Neuron (in vitro differentiated cells): ENCODE measurements around the gene NRK.
"Not testable (repeated sequence)": the region's sequence is repeated elsewhere in the genome, so short reads cannot be mapped to it uniquely, and the experiment has no call there.

Experiments
- H2AFZ ChIP-seq: one replicate; pipeline ENCODE4 v1.6.1; 2013; ENCODE audit warnings: low read depth, mild to moderate bottlenecking, inconsistent platforms, low read length, moderate library complexity
- H3K27me3 ChIP-seq: one replicate; pipeline ENCODE4 v1.6.1; 2013; ENCODE audit warnings: low read length; ENCODE audit not compliant: insufficient read depth
- H3K36me3 ChIP-seq: one replicate; pipeline ENCODE4 v1.6.1; 2013; ENCODE audit warnings: low read length; ENCODE audit not compliant: insufficient read depth
- H3K4me1 ChIP-seq: one replicate; pipeline ENCODE4 v1.6.1; 2013; ENCODE audit warnings: low read length; ENCODE audit not compliant: insufficient read depth
- H3K4me3 ChIP-seq: 2 replicates; pipeline ENCODE4 v1.5.1; 2013; ENCODE audit warnings: mild to moderate bottlenecking, low read length, moderate library complexity
- H3K9me3 ChIP-seq: one replicate; pipeline ENCODE4 v1.6.1; 2013; ENCODE audit warnings: low read length

NRK gene

GRCh38 chrX:105845631-105846030, 23.3 kb downstream of the NRK start:
- H2AFZ ChIP-seq = no peak overlapping the region
- H3K4me3 ChIP-seq = no peak overlapping the region
- no peaks in the 10 kb centered on the region for H3K36me3 ChIP-seq
- H3K27me3 ChIP-seq = peaks cover 6% of the 10 kb centered on the region
- no peaks in the 10 kb centered on the region for H3K9me3 ChIP-seq
- H3K4me1 ChIP-seq = no peaks in the 10 kb centered on the region

GRCh38 chrX:105850100-105850499, 27.8 kb downstream of the NRK start:
- H3K4me3 ChIP-seq, H3K9me3 ChIP-seq, H3K36me3 ChIP-seq, H2AFZ ChIP-seq, H3K4me1 ChIP-seq: not testable (repeated sequence)
- H3K27me3 ChIP-seq = peaks cover 11% of the 10 kb centered on the region

DNA sequence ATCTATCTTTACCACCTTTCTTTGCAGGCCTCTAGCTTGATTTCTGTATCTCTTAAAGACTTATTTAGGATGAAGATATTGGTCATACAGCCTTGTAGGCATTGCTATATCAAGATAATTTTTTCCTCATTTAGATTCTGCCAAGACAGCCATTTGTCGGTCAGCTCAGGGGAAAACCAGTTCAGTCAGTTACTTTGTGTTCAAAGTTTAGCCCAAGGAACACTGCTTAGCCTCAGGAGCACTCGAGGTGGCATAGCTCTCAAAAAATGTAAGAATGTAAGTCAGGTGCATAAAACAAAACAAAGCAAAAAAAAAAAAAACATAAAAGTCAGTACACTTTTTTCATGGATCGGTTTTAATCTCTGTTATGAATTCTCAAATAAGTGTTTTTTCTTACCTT, 43.4 kb downstream of the NRK start:
- Histone ChIP-seq H3K36me3 (no peaks in the 10 kb centered on the region), H3K9me3 (no peaks in the 10 kb centered on the region), H3K27me3 (no peaks in the 10 kb centered on the region), H3K4me3 (no peak overlapping the region), H2AFZ (no peak overlapping the region), H3K4me1 (no peaks in the 10 kb centered on the region)

GRCh38 chrX:105869701-105870100, 47.4 kb downstream of the NRK start:
- H3K4me1 ChIP-seq = no peaks in the 10 kb centered on the region
- H3K4me3 ChIP-seq = no peak overlapping the region
- no peak overlapping the region for H2AFZ ChIP-seq
- no peaks in the 10 kb centered on the region for H3K9me3 ChIP-seq
- no peaks in the 10 kb centered on the region for H3K27me3 ChIP-seq
- H3K36me3 ChIP-seq = no peaks in the 10 kb centered on the region

DNA sequence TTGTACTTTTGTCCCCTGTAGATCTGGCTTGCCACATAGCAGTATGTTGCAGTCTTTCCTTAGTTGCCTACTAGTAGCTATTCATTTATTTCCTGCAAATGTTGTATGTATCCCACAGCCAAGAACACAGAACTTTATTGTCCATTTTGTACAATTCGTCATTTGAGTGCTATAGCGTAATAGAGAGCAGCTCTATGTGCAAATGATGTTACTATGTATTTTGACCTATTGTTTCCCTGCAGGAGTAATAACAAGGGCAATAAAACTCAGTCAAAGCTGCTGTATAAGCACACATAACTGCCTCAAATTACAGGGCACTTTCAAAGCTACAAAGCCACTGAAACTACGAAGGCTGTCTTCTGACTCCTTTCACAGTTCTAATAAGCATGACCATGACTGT, 48.1 kb downstream of the NRK start:
- H3K4me3 ChIP-seq = no peak overlapping the region
- H2AFZ ChIP-seq = no peak overlapping the region
- no peaks in the 10 kb centered on the region for H3K27me3 ChIP-seq
- H3K9me3 ChIP-seq = no peaks in the 10 kb centered on the region
- H3K36me3 ChIP-seq = no peaks in the 10 kb centered on the region
- H3K4me1 ChIP-seq = no peaks in the 10 kb centered on the region

DNA sequence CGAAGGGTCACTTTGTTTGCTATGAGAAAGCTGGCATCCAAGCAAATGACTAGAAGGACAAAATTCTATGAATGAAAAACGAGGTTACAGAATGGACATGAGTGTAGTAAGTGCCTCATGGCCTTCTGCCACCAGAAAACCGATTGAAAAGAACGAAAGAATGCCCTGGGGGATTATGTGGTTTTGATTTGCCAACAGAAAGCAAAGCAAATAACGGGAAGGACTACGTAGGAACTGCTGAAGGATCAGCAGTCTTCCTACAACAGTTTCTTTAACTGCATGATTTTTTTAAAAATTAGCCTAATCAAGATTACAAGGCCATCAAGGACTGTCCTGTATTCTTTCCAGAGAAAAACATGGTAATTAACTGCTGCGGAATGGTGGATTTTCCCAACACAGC, 50.6 kb downstream of the NRK start:
- no peaks in the 10 kb centered on the region for H3K36me3 ChIP-seq
- H2AFZ ChIP-seq = no peak overlapping the region
- H3K4me1 ChIP-seq = no peaks in the 10 kb centered on the region
- H3K4me3 ChIP-seq = no peak overlapping the region
- H3K9me3 ChIP-seq = no peaks in the 10 kb centered on the region
- H3K27me3 ChIP-seq = no peaks in the 10 kb centered on the region

DNA sequence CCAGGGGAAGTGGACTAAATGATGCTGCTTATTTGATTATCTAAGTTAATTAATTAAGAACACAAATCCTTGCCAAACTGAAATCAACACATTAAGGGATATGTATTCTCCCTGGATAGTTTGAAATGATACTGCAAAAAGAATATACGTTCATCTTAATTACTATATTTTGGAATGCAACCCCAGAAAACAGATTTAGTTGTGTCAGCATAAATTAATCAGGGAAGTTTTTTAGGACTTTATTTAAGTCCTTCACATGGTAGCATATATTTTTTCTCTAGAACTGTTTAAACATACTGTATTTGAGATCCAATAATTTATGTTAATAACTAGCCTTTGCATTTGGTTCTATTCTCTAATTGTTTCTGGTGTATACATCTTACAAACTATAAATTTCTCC, 52.5 kb downstream of the NRK start:
- no peaks in the 10 kb centered on the region for H3K27me3 ChIP-seq
- no peaks in the 10 kb centered on the region for H3K9me3 ChIP-seq
- H3K4me3 ChIP-seq = no peak overlapping the region

GRCh38 chrX:105876658-105877057, 54.3 kb downstream of the NRK start:
- Histone ChIP-seq H2AFZ (no peak overlapping the region), H3K27me3 (peaks cover 2% of the 10 kb centered on the region), H3K4me1 (no peaks in the 10 kb centered on the region), H3K36me3 (no peaks in the 10 kb centered on the region), H3K4me3 (no peak overlapping the region), H3K9me3 (no peaks in the 10 kb centered on the region)

More for the DNA sequence above, 52.5 kb downstream of the NRK start:
- no peak overlapping the region for H2AFZ ChIP-seq
- H3K36me3 ChIP-seq = no peaks in the 10 kb centered on the region
- no peaks in the 10 kb centered on the region for H3K4me1 ChIP-seq

- H2AFZ ChIP-seq = no peak overlapping the region
- H3K27me3 ChIP-seq = peaks cover 2% of the 10 kb centered on the region
- H3K4me1 ChIP-seq = no peaks in the 10 kb centered on the region
- no peaks in the 10 kb centered on the region for H3K9me3 ChIP-seq
- H3K4me3 ChIP-seq = no peak overlapping the region
- H3K36me3 ChIP-seq = no peaks in the 10 kb centered on the region
These were observed 58.2 kb downstream of the NRK start for GRCh38 chrX:105880491-105880890.

DNA sequence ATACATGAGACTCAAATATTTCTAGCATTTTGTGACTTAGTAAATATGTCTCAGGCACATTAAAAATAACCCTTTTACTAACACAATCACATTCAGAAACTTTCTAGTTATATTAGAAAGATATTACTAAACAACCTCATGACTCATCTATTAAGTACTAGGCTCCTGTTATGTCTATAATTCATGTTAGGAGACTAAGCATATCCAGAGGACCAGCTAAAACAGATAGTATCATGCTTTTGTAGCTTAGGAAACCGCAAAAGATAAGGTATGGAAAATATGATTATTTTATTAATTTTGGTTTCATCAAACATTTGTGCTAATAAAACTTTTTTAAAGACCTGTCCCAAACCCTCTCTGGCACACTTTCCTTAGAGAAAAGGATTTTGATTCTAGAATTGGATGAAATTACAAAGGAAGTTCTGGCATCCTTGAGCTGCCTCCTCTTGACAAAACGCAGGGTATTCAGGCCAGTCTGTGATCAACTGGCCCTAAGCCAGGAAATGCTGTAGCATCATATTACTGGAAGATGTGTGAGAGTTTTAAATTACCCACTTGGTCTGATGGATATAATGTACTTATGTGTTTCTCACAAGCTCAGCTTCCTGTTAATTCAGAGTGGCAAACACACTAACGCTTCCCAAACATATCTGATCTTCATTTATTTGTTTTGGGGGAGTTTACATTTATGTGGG, 60.4 kb downstream of the NRK start:
- Histone ChIP-seq H3K27me3 (peaks cover 2% of the 10 kb centered on the region), H2AFZ (no peak overlapping the region), H3K4me3 (no peak overlapping the region), H3K36me3 (no peaks in the 10 kb centered on the region), H3K4me1 (no peaks in the 10 kb centered on the region), H3K9me3 (no peaks in the 10 kb centered on the region)

- Histone ChIP-seq H2AFZ (no peak overlapping the region), H3K36me3 (no peaks in the 10 kb centered on the region), H3K27me3 (no peaks in the 10 kb centered on the region), H3K9me3 (no peaks in the 10 kb centered on the region), H3K4me1 (no peaks in the 10 kb centered on the region), H3K4me3 (no peak overlapping the region)
These were observed 72.4 kb downstream of the NRK start for GRCh38 chrX:105894721-105895120.

- H3K4me1 ChIP-seq = no peaks in the 10 kb centered on the region
- no peaks in the 10 kb centered on the region for H3K36me3 ChIP-seq
- H3K27me3 ChIP-seq = no peaks in the 10 kb centered on the region
- no peak overlapping the region for H2AFZ ChIP-seq
- no peak overlapping the region for H3K4me3 ChIP-seq
- no peaks in the 10 kb centered on the region for H3K9me3 ChIP-seq
These were observed 87.2 kb downstream of the NRK start for GRCh38 chrX:105909576-105909975.

GRCh38 chrX:105910563-105911105, 88.3 kb downstream of the NRK start:
- H2AFZ ChIP-seq = no peak overlapping the region
- H3K4me1 ChIP-seq = no peaks in the 10 kb centered on the region
- H3K4me3 ChIP-seq = no peak overlapping the region
- no peaks in the 10 kb centered on the region for H3K9me3 ChIP-seq
- H3K27me3 ChIP-seq = no peaks in the 10 kb centered on the region
- H3K36me3 ChIP-seq = no peaks in the 10 kb centered on the region

GRCh38 chrX:105945266-105945665, 122.9 kb downstream of the NRK start:
- H3K27me3 ChIP-seq = no peaks in the 10 kb centered on the region
- no peaks in the 10 kb centered on the region for H3K9me3 ChIP-seq
- no peaks in the 10 kb centered on the region for H3K4me1 ChIP-seq
- H3K4me3 ChIP-seq = no peak overlapping the region
- no peaks in the 10 kb centered on the region for H3K36me3 ChIP-seq
- no peak overlapping the region for H2AFZ ChIP-seq
